IMR-90 (cell line): Measurements from ENCODE around the gene ST8SIA2. TPM values are rescaled to one million over a fixed set of nuclear protein-coding genes. Genes with fewer than 3 reads are reported as not detected.

ENCODE experiments used
- ATAC-seq: fragments of 200-7000 bp; cut with Tn5 transposase; 2 replicates; pipeline ENCODE4 v1.9.1; 2020; ENCODE audit warnings: low read depth, mild to moderate bottlenecking, moderate library complexity
- BruUV-seq: library from RNA; stranded (reverse); fragments of 400-500 nt; replicated peaks from 2 replicates; lab custom pipeline; 2021; lab: Mats Ljungman, UMichigan
- CTCF ChIA-PET: fragments of 300-600 bp; formaldehyde crosslinking; extraction: SDS; loops from one replicate; lab custom pipeline; 2021; ENCODE audit warnings: antibody characterized with exemption; lab: Yijun Ruan, JAX
- POLR2A ChIA-PET: fragments of 300-600 bp; sonication (Branson Sonifier 250); formaldehyde crosslinking; loops from one replicate; lab custom pipeline; 2022; ENCODE audit warnings: antibody characterized with exemption; ENCODE audit not compliant: unreplicated experiment; lab: Charles Lee
- DNase-seq: peaks from one replicate; pipeline ENCODE4 v3.0.0; 2013
- H2AFZ ChIP-seq: replicated peaks from 2 replicates; pipeline ENCODE3; 2013; ENCODE audit warnings: low read length, mild to moderate bottlenecking; ENCODE audit not compliant: poor library complexity
- H2AK5ac ChIP-seq: 2 replicates; pipeline ENCODE4 v1.6.1; 2013; ENCODE audit warnings: low read depth, low read length, inconsistent platforms
- H2AK9ac ChIP-seq: replicated peaks from 2 replicates; pipeline ENCODE3; 2013; ENCODE audit warnings: mild to moderate bottlenecking, low read depth, low read length, moderate library complexity; ENCODE audit not compliant: poor library complexity
- H2BK120ac ChIP-seq: 2 replicates; pipeline ENCODE4 v1.6.1; 2013; ENCODE audit warnings: low read depth, low read length, inconsistent platforms
- H2BK15ac ChIP-seq: 3 replicates; pipeline ENCODE4 v1.6.1; 2013; ENCODE audit warnings: low read depth, low read length, inconsistent platforms
- H2BK20ac ChIP-seq: 2 replicates; pipeline ENCODE4 v1.6.1; 2013; ENCODE audit warnings: low read depth, mild to moderate bottlenecking, inconsistent platforms, low read length, moderate library complexity
- H2BK5ac ChIP-seq: 2 replicates; pipeline ENCODE4 v1.6.1; 2013; ENCODE audit warnings: mild to moderate bottlenecking, low read depth, low read length, inconsistent platforms; ENCODE audit not compliant: poor library complexity, severe bottlenecking
- H3K14ac ChIP-seq: replicated peaks from 2 replicates; pipeline ENCODE4 v1.6.1; 2013; ENCODE audit warnings: low read depth, low read length, inconsistent platforms
- H3K18ac ChIP-seq: 2 replicates; pipeline ENCODE4 v1.6.1; 2013; ENCODE audit warnings: low read depth, low read length, control low read depth
- H3K23ac ChIP-seq: 2 replicates; pipeline ENCODE4 v1.6.1; 2013; ENCODE audit warnings: low read depth, low read length, inconsistent platforms
- H3K27ac ChIP-seq: 2 replicates; pipeline ENCODE4 v1.5.1; 2013; ENCODE audit warnings: mild to moderate bottlenecking, control low read depth, low read length; ENCODE audit not compliant: insufficient read depth
- H3K27me3 ChIP-seq: 2 replicates; pipeline ENCODE4 v1.6.1; 2013; ENCODE audit warnings: low read length; ENCODE audit not compliant: control insufficient read depth, insufficient read depth
- H3K36me3 ChIP-seq: 2 replicates; pipeline ENCODE4 v1.6.1; 2013; ENCODE audit warnings: low read length, mixed read lengths; ENCODE audit not compliant: control insufficient read depth, insufficient read depth
- H3K4ac ChIP-seq: 2 replicates; pipeline ENCODE4 v1.6.1; 2013; ENCODE audit warnings: low read depth, low read length, inconsistent platforms
- H3K4me1 ChIP-seq: 2 replicates; pipeline ENCODE4 v1.6.1; 2013; ENCODE audit warnings: low read length, mixed read lengths; ENCODE audit not compliant: control insufficient read depth, insufficient read depth
- H3K4me2 ChIP-seq: 2 replicates; pipeline ENCODE4 v1.6.1; 2013; ENCODE audit warnings: low read depth, mild to moderate bottlenecking, control low read depth, low read length, moderate library complexity
- H3K4me3 ChIP-seq: 2 replicates; pipeline ENCODE4 v1.5.1; 2013; ENCODE audit warnings: low read depth, mild to moderate bottlenecking, control low read depth, low read length, moderate library complexity; ENCODE audit not compliant: insufficient read depth
- H3K56ac ChIP-seq: 2 replicates; pipeline ENCODE4 v1.6.1; 2013; ENCODE audit warnings: low read length, inconsistent platforms; ENCODE audit not compliant: insufficient read depth; ENCODE audit errors: extremely low read depth
- H3K79me1 ChIP-seq, 2 experiments: 2 replicates each; pipeline ENCODE4 v1.6.1; 2013; ENCODE audit warnings: low read length in 2 of 2, inconsistent platforms in 1 of 2, low read depth in 1 of 2
- H3K9ac ChIP-seq: 2 replicates; pipeline ENCODE4 v1.6.1; 2013; ENCODE audit warnings: low read depth, low read length, control low read depth
- H3K9me1 ChIP-seq: 2 replicates; pipeline ENCODE4 v1.6.1; 2013; ENCODE audit warnings: low read length, inconsistent platforms; ENCODE audit not compliant: insufficient read depth
- H3K9me3 ChIP-seq: 2 replicates; pipeline ENCODE4 v1.6.1; 2013; ENCODE audit warnings: low read length; ENCODE audit not compliant: control insufficient read depth, insufficient read depth
- H4K20me1 ChIP-seq: 2 replicates; pipeline ENCODE4 v1.6.1; 2013; ENCODE audit warnings: low read length, inconsistent platforms; ENCODE audit not compliant: insufficient read depth
- H4K5ac ChIP-seq: 2 replicates; pipeline ENCODE4 v1.6.1; 2013; ENCODE audit warnings: mild to moderate bottlenecking, low read depth, low read length, control low read depth
- H4K8ac ChIP-seq, 2 experiments: 2 replicates each; pipeline ENCODE4 v1.6.1; 2013; ENCODE audit warnings: low read depth in 2 of 2, low read length in 2 of 2, control low read depth in 1 of 2, inconsistent platforms in 1 of 2
- H4K91ac ChIP-seq: 2 replicates; pipeline ENCODE4 v1.6.1; 2013; ENCODE audit warnings: low read depth, low read length, inconsistent platforms; ENCODE audit not compliant: insufficient read depth
- CEBPB ChIP-seq: IDR thresholded peaks from 2 replicates; pipeline ENCODE4 v1.6.1; 2012; ENCODE audit warnings: low read depth, low read length, improper control_type of control experiment
- CHD1 ChIP-seq: IDR thresholded peaks from 2 replicates; pipeline ENCODE4 v1.6.1; 2012; ENCODE audit warnings: low read depth, low read length, improper control_type of control experiment
- CTCF ChIP-seq: conservative IDR thresholded peaks from 2 replicates; pipeline ENCODE4 v1.5.1; 2012; ENCODE audit warnings: mild to moderate bottlenecking, low read depth, low read length, improper control_type of control experiment
- ELK1 ChIP-seq: fragments of 150-350 bp; IDR thresholded peaks from 2 replicates; pipeline ENCODE4 v1.6.1; 2016; ENCODE audit warnings: low read depth, mild to moderate bottlenecking, low read length, moderate library complexity, borderline replicate concordance
- MXI1 ChIP-seq: IDR thresholded peaks from 2 replicates; pipeline ENCODE4 v1.6.1; 2012; ENCODE audit warnings: low read depth, mild to moderate bottlenecking, low read length, moderate library complexity, borderline replicate concordance
- RCOR1 ChIP-seq: IDR thresholded peaks from 2 replicates; pipeline ENCODE4 v1.6.1; 2012; ENCODE audit warnings: mild to moderate bottlenecking, low read length, improper control_type of control experiment; ENCODE audit not compliant: insufficient replicate concordance
- SMC3 ChIP-seq: fragments of 150-350 bp; IDR thresholded peaks from 2 replicates; pipeline ENCODE4 v1.6.1; 2016; ENCODE audit warnings: low read depth, mild to moderate bottlenecking, antibody characterized with exemption, low read length, moderate library complexity
- WGBS, 2 experiments: methylation state at CpG; one replicate each; pipeline versions ENCODE4 v1.1.5 to v1.1.7; 2013; ENCODE audit warnings: missing lambda C conversion rate in 2 of 2; ENCODE audit not compliant: insufficient read length in 1 of 2; ENCODE audit errors: extremely low coverage in 2 of 2; 5-methylcytosine and 5-hydroxymethylcytosine counted together
- dilution Hi-C: fragments of 300-500 bp; cut with HindIII; formaldehyde crosslinking; loops from one replicate; pipeline ENCODE4 v1.14.3; 2018; ENCODE audit warnings: low sequenced_read_pairs; ENCODE audit not compliant: unreplicated experiment
- in situ Hi-C: fragments of 300-500 bp; cut with MboI; formaldehyde crosslinking; loops from 3 replicates; pipeline ENCODE4 v1.14.3; 2019; ENCODE audit warnings: low sequenced_read_pairs, inconsistent platforms, mixed read lengths
- intact Hi-C: fragments of 100-400 bp; cut with micrococcal nuclease; formaldehyde crosslinking; loops from 2 replicates; pipeline ENCODE4 v1.10.0; 2022
- polyA plus RNA-seq, 3 experiments: library from polyadenylated mRNA; depleted of rRNA; stranded (reverse); fragments of >200 nt; gene quantifications; 2 replicates each; pipeline ENCODE4 v1.2.3, GENCODE V29; 2012; ENCODE audit warnings: low replicate concordance in 1 of 3
- total RNA-seq: library from RNA; depleted of rRNA; stranded (reverse); fragments of >200 nt; gene quantifications from 2 replicates; pipeline ENCODE4 v1.2.3, GENCODE V29; 2012

ST8SIA2 gene
- total and polyA plus RNA-seq, 2 of the 4 experiments (the other 2 are of a cell fraction) = not detected

GRCh38 chr15:92494806-92495336 lies 101.2 kb downstream of the ST8SIA2 start:
- POLR2A ChIA-PET = no interaction called here
- no CpG with 5 or more reads among the region's 6 CpGs for WGBS, 2 experiments
- dilution Hi-C loops = no loop called here

More at GRCh38 chr15:92494806-92495336, 101.2 kb downstream of the ST8SIA2 start:
- H3K56ac ChIP-seq = no peak overlapping the region
- no TSS peak for BruUV-seq
- H3K79me1 ChIP-seq = no peaks in the 10 kb centered on the region
- CTCF ChIA-PET = no interaction called here
- H3K9me1 ChIP-seq = no peaks in the 10 kb centered on the region
- DNase-seq = no peak
- H2BK120ac ChIP-seq = no peak overlapping the region
- H4K20me1 ChIP-seq = no peaks in the 10 kb centered on the region
- no peak overlapping the region for H3K14ac ChIP-seq
- H3K9ac ChIP-seq = no peak overlapping the region
- intact Hi-C loops = no loop called here
- no peaks in the 10 kb centered on the region for H3K36me3 ChIP-seq
- no peak overlapping the region for H2AK5ac ChIP-seq
- no peak overlapping the region for H2BK15ac ChIP-seq
- H4K8ac ChIP-seq = no peak overlapping the region
- H3K4me2 ChIP-seq = no peak overlapping the region
- no peak overlapping the region for H2BK20ac ChIP-seq
- H4K91ac ChIP-seq = no peak overlapping the region
- TF ChIP-seq MXI1 (no peak), RCOR1 (no peak), CEBPB (no peak), CHD1 (no peak), ELK1 (no peak), CTCF (no peak), SMC3 (no peak)
- H2AFZ ChIP-seq = no peak overlapping the region
- H3K4me3 ChIP-seq = no peak overlapping the region
- H3K18ac ChIP-seq = no peak overlapping the region
- in situ Hi-C loops = no loop called here
- H3K4ac ChIP-seq = no peak overlapping the region
- H2AK9ac ChIP-seq = no peak overlapping the region
- H4K5ac ChIP-seq = no peak overlapping the region
- no peak overlapping the region for H3K27ac ChIP-seq
- no peaks in the 10 kb centered on the region for H3K4me1 ChIP-seq
- H3K9me3 ChIP-seq = no peaks in the 10 kb centered on the region
- no peaks in the 10 kb centered on the region for H3K27me3 ChIP-seq
- no peak overlapping the region for H2BK5ac ChIP-seq
- no peak for ATAC-seq
- no peak overlapping the region for H3K23ac ChIP-seq
